ENCODE measurements around the gene ENO2. TPM values are rescaled to one million over a fixed set of nuclear protein-coding genes. Genes with fewer than 3 reads are reported as not detected.

ENO2 gene
- total RNA-seq, 1 donor from 2014 or later, result 32.2 TPM

- H3K4me1 Mint-ChIP-seq (ENCODE audit: unreplicated experiment), result peaks cover 22% of the 10 kb centered on the region
- no peaks in the 10 kb centered on the region for H3K27me3 Mint-ChIP-seq
- peaks cover 25% of the 10 kb centered on the region for H3K36me3 Mint-ChIP-seq
- TF ChIP-seq CTCF (conservative IDR thresholded peaks at IDR 0.05), result no peak
- H3K4me3 Mint-ChIP-seq, result peak overlapping the region; percentile 95
- no peak for DNase-seq (ENCODE audit: extremely low spot score, unreplicated experiment)
- H3K9me3 Mint-ChIP-seq, result no peaks in the 10 kb centered on the region
- peak overlapping the region; percentile 99 for H3K27ac Mint-ChIP-seq
Observed at GRCh38 chr12:6963791-6964413, 49.5 kb downstream of the ENO2 start.

- Mint-ChIP-seq H3K4me3 (peak overlapping the region; percentile 95), H3K27ac (peak overlapping the region; percentile 99), H3K27me3 (no peaks in the 10 kb centered on the region), H3K36me3 (peaks cover 31% of the 10 kb centered on the region), H3K9me3 (no peaks in the 10 kb centered on the region), H3K4me1 (ENCODE audit: unreplicated experiment) (peaks cover 27% of the 10 kb centered on the region)
- no peak for TF ChIP-seq CTCF (conservative IDR thresholded peaks at IDR 0.05)
- no peak for DNase-seq (ENCODE audit: extremely low spot score, unreplicated experiment)
Observed at GRCh38 chr12:6964605-6965025, 50.2 kb downstream of the ENO2 start.

GRCh38 chr12:6965026-6965661 lies 50.8 kb downstream of the ENO2 start:
- peak overlapping the region; percentile 99 for H3K27ac Mint-ChIP-seq
- peak; percentile 86 for DNase-seq (ENCODE audit: extremely low spot score, unreplicated experiment)
- H3K36me3 Mint-ChIP-seq, result peaks cover 31% of the 10 kb centered on the region
- peak overlapping the region; percentile 95 for H3K4me3 Mint-ChIP-seq
- TF ChIP-seq CTCF (conservative IDR thresholded peaks at IDR 0.05), result peak; percentile 93
- no peaks in the 10 kb centered on the region for H3K9me3 Mint-ChIP-seq
- H3K4me1 Mint-ChIP-seq (ENCODE audit: unreplicated experiment), result peaks cover 27% of the 10 kb centered on the region
- H3K27me3 Mint-ChIP-seq, result no peaks in the 10 kb centered on the region

GRCh38 chr12:6965714-6966113 lies 51.3 kb downstream of the ENO2 start:
- no peak for TF ChIP-seq CTCF (conservative IDR thresholded peaks at IDR 0.05)
- Mint-ChIP-seq H3K36me3 (peaks cover 32% of the 10 kb centered on the region), H3K4me1 (ENCODE audit: unreplicated experiment) (peaks cover 29% of the 10 kb centered on the region), H3K27me3 (no peaks in the 10 kb centered on the region), H3K4me3 (peak overlapping the region; percentile 95), H3K9me3 (no peaks in the 10 kb centered on the region), H3K27ac (peak overlapping the region; percentile 99)
- DNase-seq (ENCODE audit: extremely low spot score, unreplicated experiment), result no peak

- DNase-seq (ENCODE audit: extremely low spot score, unreplicated experiment), result no peak
- peak overlapping the region; percentile 99 for H3K27ac Mint-ChIP-seq
- H3K36me3 Mint-ChIP-seq, result peaks cover 35% of the 10 kb centered on the region
- peaks cover 32% of the 10 kb centered on the region for H3K4me1 Mint-ChIP-seq (ENCODE audit: unreplicated experiment)
- no peak for TF ChIP-seq CTCF (conservative IDR thresholded peaks at IDR 0.05)
- H3K9me3 Mint-ChIP-seq, result no peaks in the 10 kb centered on the region
- no peaks in the 10 kb centered on the region for H3K27me3 Mint-ChIP-seq
- H3K4me3 Mint-ChIP-seq, result peak overlapping the region; percentile 55
Observed at GRCh38 chr12:6966351-6966750, 52.0 kb downstream of the ENO2 start.
